ENCODE results near the gene STARD10. TPM values are rescaled to one million over a fixed set of nuclear protein-coding genes. Genes with fewer than 3 reads are reported as not detected.

STARD10 gene
- polyA plus RNA-seq, 1 donor = 49.5 TPM

DNA sequence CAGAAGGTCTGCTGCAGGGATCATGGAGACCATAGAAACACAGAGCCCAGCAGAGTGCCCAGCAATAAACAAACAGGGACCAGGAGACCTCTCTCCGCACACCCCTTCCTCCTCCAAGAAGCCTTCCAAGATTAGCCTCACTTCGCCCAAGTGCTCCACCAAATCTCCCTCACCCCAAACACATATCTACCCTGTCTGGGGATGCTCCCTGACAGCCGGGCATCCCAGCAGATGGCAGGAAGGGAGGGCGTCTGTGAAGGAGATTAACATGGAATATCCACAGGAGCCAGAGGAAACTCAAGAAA is 68.2 kb downstream of the STARD10 start:
- no peak for DNase-seq (ENCODE audit: low read depth)

DNA sequence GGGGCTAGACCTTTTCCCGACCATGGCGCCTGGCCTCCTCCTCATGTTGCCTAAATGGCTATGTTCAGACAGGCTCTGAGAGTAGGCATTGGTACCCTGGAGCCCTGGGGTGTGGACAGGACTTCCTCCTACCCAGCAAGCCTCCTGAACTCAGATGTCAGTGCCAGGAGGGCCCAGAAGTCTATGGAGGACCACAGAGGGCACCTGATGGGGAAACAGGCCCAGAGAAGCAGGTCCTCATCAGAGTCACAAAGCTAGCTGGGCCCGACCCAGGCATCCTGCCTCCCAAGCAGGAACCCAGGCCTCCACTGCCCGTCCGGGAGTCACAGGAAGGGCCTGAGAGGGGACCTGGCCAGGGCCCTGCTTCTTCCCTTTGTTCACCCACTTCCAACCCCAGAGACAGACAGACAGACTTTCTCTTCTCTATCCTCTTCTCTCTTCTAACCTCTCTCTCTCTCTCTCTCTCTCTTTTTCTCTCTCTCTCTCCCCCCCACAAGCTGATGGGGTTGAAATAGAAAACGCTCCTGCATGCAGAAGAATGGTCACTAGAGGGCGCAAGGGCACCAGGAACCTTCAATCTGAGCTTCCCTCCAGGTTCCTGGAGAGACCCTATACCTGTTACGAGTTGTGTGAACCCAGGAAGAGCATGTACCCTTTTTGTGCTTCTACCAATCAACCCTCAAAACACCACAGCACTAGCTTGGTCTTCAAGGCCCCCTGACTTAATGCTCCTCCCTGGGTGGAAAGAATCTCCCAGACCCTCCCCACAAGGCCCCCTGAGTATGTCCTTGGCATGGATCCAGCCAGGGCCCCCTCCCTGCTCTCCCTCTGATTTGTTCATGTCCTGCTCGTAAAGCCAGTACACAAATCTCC is 68.8 kb downstream of the STARD10 start:
- peak; percentile 64 for DNase-seq (ENCODE audit: low read depth)

DNA sequence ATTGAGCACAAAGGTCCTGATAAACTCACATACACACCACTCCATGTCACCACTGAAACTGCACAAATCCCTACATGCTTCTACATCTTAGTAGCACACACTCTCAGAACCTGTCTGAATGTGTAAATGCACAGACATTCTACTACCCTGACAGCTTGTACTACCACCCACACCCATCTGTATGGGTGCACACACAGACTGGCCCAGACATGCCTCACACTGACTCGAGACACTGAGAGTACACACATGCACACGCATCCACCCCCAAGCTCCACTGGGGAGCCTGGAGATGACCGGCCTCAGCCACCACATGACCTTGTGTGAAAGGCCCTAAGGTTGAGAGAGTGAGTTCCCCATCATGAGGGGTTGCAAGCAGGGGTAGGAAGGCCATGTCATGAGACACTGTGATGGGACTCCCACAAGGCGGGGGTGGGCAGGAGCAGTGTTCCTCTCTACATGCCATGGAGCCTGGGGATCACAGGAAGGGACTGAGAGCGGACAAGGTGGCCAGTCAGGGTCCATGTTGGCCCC is 69.8 kb downstream of the STARD10 start:
- DNase-seq (ENCODE audit: low read depth) = no peak

DNA sequence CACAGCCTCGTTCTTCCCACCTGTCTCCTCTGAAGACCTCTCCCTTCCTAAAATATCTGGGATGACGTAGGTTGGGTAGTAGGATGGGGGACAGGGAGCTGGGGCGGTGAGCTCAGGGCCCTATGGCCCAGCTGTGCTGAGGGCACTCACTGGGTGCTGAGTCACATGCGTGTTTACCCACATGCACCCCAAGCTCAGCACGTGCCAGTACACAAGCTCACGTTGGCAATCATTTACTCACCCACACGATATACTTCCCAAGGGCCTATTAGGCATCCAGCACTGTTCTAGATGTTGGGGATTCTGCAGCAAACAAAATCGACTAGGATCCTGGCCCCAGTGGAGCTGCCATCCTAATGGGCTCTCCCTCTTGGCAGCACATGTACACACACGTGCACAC is 70.3 kb downstream of the STARD10 start:
- DNase-seq (ENCODE audit: low read depth) = no peak

DNA sequence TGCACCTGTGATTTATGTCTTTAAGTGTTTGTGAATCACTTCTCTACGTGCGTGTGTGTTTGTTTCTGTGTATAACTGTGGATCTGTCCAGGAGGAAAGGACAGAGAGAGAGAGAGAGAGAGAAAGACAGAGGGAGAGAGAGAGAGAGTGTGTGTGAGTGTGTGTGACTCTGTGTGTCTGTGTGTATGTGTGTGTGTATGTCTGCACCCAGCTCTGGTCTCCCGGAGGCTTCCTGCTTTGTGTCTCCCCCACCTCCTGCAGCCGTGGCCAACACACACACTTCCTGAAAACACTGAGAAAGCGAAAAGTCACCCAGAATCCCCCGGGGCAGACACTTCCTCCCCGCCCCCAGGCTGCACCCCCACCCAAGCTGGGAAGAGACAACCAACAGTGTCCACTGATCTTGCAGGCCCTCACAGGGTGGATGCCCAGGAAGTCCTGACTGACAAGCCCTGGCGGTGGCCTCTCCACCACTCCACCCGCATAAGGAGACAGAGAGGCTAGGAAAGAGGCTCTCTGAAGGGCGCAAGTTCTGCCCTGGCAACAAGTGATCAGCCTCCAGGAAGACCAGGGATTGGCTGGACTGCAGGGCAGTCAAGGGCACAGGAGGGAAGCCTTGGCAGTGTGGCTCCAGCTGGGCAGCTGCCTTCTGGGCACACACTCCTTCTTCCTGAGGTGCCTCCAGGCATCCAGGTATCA is 71.6 kb downstream of the STARD10 start:
- DNase-seq (ENCODE audit: low read depth) = peak; percentile 75

DNA sequence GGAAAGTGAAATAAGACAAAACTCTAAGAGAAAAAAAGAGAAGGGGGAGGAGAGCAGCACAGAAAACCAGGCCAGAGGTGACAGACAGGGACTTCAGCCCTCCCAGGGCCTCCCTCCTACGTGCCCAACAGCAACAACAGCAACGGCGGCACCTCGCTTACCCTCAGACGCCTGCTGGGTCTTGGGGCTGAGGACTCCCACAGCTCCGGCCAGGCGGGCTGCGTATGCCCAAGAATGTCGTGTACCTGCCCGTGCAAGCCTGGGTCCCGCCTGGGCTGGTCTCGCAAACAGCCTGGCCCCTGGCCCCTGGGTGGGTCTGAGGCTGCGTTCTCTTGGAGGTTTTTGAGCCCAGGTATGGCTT is 72.2 kb downstream of the STARD10 start:
- DNase-seq (ENCODE audit: low read depth) = no peak

DNA sequence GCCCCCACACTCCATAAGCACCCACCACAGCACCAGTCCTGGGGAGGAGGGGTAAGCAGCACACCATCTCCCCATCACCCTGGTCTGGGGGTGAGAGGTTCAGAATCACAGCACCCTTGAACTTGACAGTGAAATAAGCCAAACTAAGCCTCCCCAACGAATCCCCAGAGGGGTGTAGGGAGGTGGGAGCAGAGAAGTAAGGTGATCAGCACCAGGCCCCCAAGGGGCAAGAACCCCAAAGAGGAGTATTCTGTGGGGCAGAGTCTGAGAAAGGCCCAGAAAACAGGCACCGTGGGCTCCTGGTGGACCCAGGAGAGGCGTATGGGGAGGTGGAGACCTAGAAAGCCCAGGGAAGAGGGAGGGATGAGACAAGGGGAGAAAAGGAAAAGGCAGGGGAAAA is 72.6 kb downstream of the STARD10 start:
- no peak for DNase-seq (ENCODE audit: low read depth)

DNA sequence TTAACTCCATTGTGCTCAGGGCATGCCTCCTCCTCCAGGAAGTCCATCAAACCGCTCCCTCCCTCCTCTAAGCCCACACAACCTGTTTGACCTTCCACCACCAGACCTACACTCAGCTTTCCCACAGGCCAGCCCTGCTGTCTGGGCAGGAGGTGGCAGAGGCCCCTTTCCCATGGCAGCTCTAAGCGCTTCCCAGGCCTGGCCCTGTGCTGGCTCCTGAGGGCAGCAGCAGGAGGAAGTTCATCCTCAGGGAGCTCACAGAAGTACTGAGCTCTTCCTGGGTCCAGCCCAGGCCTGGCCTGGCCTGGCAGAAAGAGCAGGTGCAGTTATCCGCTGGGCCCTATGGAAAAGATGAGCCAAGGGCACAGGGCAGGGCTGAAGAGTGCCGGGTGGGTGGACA is 73.1 kb downstream of the STARD10 start:
- no peak for DNase-seq (ENCODE audit: low read depth)

DNA sequence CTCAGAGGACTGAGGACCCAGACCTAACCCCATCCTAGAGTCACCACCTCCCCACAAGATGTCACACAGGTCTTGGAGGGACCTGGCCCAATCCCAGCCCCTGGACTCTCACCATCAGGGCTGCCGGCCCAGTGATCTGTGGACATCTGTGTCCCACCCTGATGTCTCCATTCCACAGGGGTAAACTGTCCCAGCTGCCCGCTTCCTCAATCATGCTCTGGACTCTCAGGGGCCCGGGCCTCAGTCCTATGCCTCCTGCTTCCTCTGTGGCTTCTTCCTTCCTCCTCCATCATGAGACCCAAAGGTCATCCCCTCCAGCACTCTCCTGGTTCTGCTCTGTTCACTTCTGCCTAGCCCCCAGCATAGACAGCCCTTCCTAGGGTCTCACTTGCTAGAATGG is 73.8 kb downstream of the STARD10 start:
- no peak for DNase-seq (ENCODE audit: low read depth)

DNA sequence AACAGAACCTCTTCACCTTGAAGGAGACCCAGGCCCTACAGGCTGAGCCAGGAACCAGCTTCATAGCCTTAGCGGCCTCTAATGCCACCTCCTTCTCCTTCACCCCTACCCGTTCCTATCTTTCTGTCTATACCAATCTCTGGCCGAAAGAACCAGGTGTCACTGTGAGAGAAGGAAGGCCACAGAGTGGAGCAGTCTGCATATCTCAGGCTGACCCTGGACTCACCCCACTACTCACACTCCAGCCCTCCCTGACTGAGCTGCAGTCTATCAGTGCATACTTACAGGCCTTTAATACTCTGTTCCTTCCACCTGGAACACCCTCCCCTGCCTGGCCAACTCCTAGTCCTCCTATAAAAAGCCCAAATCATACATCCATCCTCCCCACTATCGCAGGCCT is 74.3 kb downstream of the STARD10 start:
- no peak for DNase-seq (ENCODE audit: low read depth)

DNA sequence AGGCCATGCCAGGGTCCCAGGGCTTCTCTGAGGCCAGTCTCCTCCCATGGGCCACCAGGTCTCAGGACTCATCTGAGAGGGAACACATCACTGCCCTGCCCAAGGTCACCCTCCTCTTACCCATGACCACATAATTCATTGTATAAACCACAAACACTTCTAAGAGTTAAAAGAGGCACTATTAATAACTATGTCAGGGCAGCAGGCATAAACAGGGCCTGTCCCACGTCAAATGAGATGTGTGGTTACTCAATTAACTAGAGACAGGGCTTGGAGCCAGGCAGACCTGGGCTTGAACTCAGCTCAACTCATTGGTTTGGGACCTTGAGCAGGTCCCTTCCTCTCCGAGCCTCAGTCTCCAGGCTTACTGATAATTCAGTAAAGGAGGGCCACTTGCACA is 74.7 kb downstream of the STARD10 start:
- no peak for DNase-seq (ENCODE audit: low read depth)

DNA sequence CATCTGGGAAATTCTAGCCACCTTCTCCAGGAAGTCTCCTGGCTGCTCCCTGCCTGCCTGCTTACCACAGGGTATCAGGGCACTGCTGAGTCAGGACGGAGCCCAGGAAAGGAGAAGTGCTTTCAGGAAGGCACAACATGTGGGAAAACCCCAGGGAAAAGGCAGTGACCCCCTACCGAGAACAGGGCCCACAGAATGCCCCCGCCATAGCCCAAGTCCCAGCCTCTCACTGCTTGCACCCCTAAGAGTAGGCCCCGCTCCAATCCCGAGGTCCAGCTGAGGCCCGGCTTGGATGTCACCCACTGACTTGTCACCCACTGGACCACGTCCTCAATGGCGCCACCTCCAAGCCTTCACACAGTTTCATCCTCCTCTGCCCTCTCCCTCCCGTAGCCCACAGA is 75.7 kb downstream of the STARD10 start:
- no peak for DNase-seq (ENCODE audit: low read depth)

DNA sequence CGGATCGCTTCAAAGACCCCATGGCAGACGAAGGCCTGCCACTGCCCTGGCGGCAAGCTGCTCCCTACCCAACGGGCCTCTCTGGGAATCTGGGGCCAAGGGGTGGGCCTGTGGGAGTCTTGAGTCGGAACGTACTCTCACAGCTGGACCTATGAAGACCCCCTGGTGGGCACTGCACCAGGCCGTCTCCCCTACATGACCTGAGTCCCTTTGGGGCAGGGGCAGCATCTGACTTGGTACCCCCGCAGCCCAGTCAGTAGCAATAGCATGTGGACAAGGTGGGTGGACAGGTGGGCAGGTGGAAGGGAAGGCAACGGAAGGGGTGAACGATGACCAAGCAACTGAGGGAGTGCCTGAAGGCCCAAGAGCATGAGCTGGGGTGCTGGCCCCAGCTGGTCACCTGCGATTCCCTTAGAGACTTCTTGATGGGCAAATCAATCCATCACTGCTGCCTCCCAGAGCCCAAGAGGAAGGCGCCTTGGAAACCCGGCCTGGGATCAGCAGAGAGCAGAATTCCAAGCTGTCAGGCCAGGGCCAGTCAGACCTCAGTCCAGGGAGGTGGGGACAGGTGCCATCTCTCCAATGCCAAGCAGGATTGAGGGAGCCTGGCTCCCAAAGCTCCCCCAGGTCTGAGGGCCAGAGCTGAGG is 76.9 kb downstream of the STARD10 start:
- no peak for DNase-seq (ENCODE audit: low read depth)

DNA sequence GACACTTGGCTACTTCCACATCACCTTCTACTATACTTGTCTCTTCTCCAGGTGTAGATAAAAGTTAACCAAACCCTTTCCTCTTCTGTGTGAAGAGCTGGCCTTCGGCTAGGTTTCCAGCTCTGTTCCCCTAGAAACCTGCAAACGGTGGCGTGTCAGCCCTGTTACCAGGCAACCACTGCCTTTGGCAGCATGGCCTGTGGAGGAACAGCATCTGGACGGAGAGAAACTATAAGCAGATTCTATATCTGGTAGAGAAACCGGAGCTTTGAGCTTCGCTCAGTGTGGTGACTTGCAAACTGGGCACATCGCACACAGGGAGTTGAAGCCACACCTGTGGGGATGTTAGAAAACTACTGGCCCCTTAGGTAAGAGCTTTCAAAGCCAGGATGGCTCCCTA is 77.6 kb downstream of the STARD10 start:
- peak; percentile 68 for DNase-seq (ENCODE audit: low read depth)

DNA sequence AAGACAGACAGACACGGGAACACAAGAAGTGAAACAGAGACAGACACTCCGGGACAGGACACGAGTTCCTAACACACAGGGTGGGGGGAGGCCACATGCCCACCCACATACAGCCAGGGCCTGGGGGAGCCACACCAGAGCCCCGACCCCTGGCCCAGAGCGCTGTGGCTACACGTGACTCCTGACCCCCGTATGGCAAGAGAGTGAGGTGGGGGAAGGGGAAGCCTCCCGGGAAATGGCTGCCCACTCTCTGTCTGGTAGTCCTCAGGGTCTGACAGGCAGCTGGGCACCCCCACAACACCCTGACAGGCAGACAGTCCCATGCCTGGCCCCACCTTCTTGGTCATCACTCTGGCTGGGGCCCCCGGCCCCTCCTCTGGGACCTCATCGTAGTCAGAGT is 81.0 kb downstream of the STARD10 start:
- DNase-seq (ENCODE audit: low read depth) = no peak

DNA sequence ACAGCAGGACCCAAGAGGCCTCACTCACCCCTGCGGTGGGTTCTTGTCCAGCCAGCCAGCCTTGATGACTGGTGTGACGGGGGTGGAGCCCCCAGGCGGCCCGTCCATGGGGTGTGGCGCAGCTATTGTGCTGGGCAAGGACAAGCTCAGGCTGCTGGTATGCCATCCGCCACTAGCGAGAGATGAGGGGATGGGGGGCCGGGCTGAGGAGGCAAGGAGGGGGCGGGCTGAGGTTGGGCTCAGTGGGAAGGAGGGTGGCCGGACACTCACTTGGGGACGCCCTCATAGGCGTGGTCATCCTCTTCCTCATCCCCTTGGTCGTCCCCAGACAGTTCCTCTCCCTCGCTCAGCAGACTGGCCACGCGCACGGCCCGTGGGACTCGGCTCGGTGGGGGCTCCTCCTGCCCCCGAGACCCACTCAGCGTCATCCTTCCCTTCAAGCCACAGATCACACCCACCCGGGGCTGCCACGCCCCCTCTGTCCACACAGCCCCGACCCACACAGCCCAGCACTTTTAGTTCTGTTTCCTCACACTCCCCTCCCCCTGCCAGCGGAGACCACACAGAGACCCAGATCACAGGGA is 81.6 kb downstream of the STARD10 start:
- no peak for DNase-seq (ENCODE audit: low read depth)

DNA sequence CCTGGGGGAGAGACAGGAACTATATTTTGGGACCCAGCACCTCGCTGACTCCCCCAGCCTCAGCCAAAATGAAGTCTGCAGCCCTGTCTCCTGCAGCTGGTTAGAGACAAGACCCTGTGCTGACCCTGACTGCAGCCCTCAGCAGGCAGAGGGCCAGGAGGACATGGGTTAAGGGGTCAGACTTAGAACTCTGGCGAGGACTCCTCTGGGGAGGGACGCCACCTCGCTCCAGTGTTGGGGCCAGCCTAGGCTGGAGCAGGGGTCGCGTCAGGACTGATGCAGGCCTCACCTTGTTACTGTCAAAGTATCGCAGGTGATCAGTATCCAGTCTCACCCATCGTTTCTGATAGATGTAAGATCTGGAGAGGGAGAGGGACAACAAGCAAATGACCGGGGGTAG is 82.7 kb downstream of the STARD10 start:
- no peak for DNase-seq (ENCODE audit: low read depth)

DNA sequence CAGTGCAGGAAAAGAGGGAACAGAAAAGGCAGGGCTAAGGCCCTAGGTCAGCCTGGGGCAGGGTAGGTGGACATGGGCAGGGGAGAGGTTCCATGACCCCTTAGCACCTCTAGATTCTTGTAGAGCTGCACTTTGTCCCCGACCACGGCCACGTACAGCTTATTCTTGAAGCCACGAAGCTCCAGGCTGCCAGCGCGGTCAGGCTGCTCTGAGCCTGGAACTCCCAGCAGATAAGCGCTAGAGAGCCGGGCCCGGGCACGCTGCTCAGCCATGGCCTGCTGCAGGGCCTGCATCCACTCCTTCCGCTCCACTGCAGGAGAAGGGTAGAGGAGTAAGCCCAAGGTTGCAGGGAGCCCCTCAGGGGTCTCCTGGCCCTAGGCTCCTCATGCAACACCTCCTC is 83.6 kb downstream of the STARD10 start:
- DNase-seq (ENCODE audit: low read depth) = no peak

DNA sequence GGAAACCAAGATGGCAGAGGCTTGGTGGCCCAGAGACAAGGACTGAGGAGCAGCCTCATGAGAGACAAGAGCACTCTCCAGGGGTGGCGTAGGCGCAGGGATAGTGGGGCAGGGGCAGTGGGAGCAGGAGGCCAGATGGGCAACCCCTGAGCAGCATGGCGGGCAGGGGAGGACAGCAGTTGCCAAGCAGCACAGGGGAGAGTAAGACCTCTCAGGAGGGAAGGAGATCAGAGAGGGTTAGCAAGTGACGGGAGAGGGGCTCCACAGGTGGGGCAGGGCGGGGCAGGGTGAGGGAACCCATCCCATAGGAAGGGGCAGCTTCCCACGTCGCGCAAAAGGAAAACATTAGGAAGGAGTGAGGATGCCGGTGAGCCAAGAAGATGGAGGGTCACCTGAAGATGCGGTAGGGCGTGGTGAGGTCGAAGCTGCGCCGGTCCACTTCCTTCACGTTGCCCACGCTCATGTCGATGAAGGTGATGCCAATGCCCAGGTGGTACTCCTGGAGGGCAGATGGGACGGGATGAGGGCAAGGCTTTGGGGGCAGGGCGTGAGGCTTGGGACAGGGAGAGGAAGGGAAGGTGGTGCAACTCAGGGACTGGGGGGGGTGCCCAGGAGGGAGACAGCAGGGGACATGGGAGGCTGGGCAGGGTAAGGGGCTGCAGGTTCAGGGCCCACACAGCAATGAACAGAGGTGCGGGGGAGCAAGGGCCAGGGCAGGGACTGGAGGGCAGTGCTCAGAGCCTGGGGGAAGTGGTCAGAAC is 84.2 kb downstream of the STARD10 start:
- no peak for DNase-seq (ENCODE audit: low read depth)

DNA sequence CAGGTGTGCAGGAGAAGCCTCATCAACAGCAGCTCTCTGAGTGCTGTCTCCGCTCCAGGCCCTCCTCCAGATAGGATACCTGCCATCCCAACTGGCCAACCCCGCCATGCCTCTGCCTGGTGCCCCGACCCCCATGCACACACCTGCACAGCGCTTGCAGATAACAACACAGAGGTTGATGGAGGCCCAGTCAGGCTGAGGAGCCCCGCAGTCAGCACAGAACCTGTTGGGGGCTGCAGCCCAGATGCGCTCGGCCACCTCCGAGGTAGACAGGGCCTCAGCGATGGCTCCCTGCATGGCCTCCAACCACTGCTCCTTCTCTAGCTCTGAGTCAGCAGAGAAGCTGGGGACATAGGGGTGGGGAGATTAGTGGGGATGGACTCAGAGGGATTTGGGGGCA is 86.8 kb downstream of the STARD10 start:
- DNase-seq (ENCODE audit: low read depth) = no peak

DNA sequence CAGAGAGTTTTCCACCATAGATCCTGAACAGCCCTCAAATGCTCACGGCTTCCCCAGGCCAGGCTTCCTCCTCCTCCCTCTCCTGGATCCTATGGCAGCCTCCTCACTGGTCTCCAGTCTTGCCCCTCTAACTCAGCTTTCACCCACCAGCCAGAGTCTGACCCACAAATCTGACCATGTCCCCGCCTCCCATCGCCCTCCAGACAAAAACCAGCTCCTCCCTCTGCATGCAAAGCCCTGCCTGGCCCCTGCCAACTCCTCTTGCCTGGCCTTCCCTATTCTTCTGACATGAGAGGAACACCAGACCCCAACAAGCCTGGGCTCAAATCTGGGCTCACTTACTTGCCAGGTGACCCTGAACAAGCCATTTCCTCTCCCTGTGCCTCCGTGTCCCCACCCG is 87.3 kb downstream of the STARD10 start:
- no peak for DNase-seq (ENCODE audit: low read depth)

All from forelimb muscle (tissue), 1 donor.